Stomach (tissue), 4 donors: ENCODE data around the gene SIX3.

Source experiments
- POLR2AphosphoS5 ChIP-seq, 3 donors: sonication (generic); formaldehyde crosslinking; IDR thresholded peaks; one replicate each; pipeline ENCODE4 v1.6.1; 2016; ENCODE audit warnings: antibody characterized with exemption in 3 of 3
- TF ChIP-seq, protein P1 (sequence below), 7 experiments: fragments of 450-650 bp in 4 of 7; fragments of 200-600 bp in 3 of 7; sonication (generic) in 3 of 7; IDR thresholded peaks; one replicate each; pipeline ENCODE4 v1.5.1; 2016 to 2019; ENCODE audit warnings: antibody characterized with exemption in 7 of 7, control low read depth in 2 of 7, mild to moderate bottlenecking in 1 of 7

DNA sequence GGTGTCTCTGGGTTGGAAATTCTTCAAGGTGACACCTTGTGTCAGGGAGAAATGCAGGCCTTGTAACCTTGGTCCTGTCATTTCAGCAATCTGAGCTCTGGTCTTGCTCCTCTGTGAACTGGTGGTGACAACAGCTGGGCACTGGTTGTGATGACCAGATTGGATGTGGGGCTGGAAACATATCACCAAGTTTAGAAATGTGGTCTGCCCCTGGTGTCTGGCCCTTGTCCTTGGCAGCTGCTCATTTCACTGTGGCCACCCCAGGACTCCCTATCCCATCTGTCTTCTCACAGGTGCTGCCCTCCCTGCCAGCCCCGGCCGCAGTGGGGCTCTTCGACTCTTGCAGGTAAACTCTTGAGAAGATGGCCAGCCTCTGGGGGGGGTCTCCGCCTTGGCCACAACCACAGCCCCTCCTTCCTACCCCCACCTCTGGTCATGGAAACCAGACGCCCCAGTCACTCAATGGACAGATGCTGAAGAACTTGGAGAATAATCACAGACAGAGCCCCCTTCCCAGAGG, 20.7 kb downstream of the SIX3 start:
- TF ChIP-seq, protein P1, sequence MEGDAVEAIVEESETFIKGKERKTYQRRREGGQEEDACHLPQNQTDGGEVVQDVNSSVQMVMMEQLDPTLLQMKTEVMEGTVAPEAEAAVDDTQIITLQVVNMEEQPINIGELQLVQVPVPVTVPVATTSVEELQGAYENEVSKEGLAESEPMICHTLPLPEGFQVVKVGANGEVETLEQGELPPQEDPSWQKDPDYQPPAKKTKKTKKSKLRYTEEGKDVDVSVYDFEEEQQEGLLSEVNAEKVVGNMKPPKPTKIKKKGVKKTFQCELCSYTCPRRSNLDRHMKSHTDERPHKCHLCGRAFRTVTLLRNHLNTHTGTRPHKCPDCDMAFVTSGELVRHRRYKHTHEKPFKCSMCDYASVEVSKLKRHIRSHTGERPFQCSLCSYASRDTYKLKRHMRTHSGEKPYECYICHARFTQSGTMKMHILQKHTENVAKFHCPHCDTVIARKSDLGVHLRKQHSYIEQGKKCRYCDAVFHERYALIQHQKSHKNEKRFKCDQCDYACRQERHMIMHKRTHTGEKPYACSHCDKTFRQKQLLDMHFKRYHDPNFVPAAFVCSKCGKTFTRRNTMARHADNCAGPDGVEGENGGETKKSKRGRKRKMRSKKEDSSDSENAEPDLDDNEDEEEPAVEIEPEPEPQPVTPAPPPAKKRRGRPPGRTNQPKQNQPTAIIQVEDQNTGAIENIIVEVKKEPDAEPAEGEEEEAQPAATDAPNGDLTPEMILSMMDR (IDR thresholded peaks at IDR 0.05) = no peak
- no peak for TF ChIP-seq POLR2AphosphoS5 (IDR thresholded peaks at IDR 0.05)
